Stimulated activated CD4-positive, alpha-beta T cell treated with anti-CD3 and anti-CD28 coated beads, Interleukin-12 subunit alpha, Interleukin-12 subunit beta, amount 100 ng/mL, for 24 hours (primary cell): Measurements from ENCODE around the gene PRKACB.
"Not testable (repeated sequence)": the region's sequence is repeated elsewhere in the genome, so short reads cannot be mapped to it uniquely, and the experiment has no call there.

Experiments
- DNase-seq, 2 experiments: peaks; one replicate each; pipeline ENCODE4 v3.0.0-alpha.2; 2020; ENCODE audit warnings: low read depth in 2 of 2

The PRKACB gene

GRCh38 chr1:84223751-84224432 is 79.8 kb downstream of the PRKACB start:
- DNase-seq = no peak

GRCh38 chr1:84224905-84225304 is 80.8 kb downstream of the PRKACB start:
- DNase-seq = no peak

GRCh38 chr1:84225646-84226045 is 81.6 kb downstream of the PRKACB start:
- DNase-seq = no peak

GRCh38 chr1:84232676-84233075 is 88.6 kb downstream of the PRKACB start:
- DNase-seq = not testable (repeated sequence)

GRCh38 chr1:84236256-84236655 is 92.2 kb downstream of the PRKACB start:
- DNase-seq = no peak

- DNase-seq = no peak
Measured at GRCh38 chr1:84242641-84243040, 98.6 kb downstream of the PRKACB start.

- DNase-seq = no peak
Measured at GRCh38 chr1:84245563-84245962, 101.5 kb downstream of the PRKACB start.

GRCh38 chr1:84246213-84246612 is 102.1 kb downstream of the PRKACB start:
- no peak for DNase-seq

GRCh38 chr1:84247425-84248220 is 103.6 kb downstream of the PRKACB start:
- no peak for DNase-seq

GRCh38 chr1:84250668-84251067 is 106.6 kb downstream of the PRKACB start:
- DNase-seq = no peak

- no peak for DNase-seq
Measured at GRCh38 chr1:84253036-84253435, 109.0 kb downstream of the PRKACB start.

- no peak for DNase-seq
Measured at GRCh38 chr1:84253891-84254290, 109.8 kb downstream of the PRKACB start.

GRCh38 chr1:84254703-84255238 is 110.7 kb downstream of the PRKACB start:
- no peak for DNase-seq

- no peak for DNase-seq
Measured at GRCh38 chr1:84255582-84255981, 111.5 kb downstream of the PRKACB start.

GRCh38 chr1:84257617-84258016 is 113.5 kb downstream of the PRKACB start:
- DNase-seq = no peak

- DNase-seq = no peak
Measured at GRCh38 chr1:84259376-84259775, 115.3 kb downstream of the PRKACB start.

GRCh38 chr1:84259989-84260388 is 115.9 kb downstream of the PRKACB start:
- no peak for DNase-seq

- DNase-seq = no peak
Measured at GRCh38 chr1:84260852-84261518, 116.9 kb downstream of the PRKACB start.

- DNase-seq = no peak
Measured at GRCh38 chr1:84264961-84265360, 120.9 kb downstream of the PRKACB start.

- DNase-seq = no peak
Measured at GRCh38 chr1:84265867-84266266, 121.8 kb downstream of the PRKACB start.

GRCh38 chr1:84266748-84267147 is 122.7 kb downstream of the PRKACB start:
- no peak for DNase-seq

- no peak for DNase-seq
Measured at GRCh38 chr1:84267476-84267875, 123.4 kb downstream of the PRKACB start.
